HG02610 (cell line): Measurements from ENCODE around the gene LINGO3.

Source experiments
- ATAC-seq: cut with Tn5 transposase; IDR thresholded peaks from one replicate; pipeline ENCODE4 v1.9.1; 2021; ENCODE audit warnings: mild to moderate bottlenecking, moderate library complexity; ENCODE audit not compliant: unreplicated experiment

LINGO3 gene

DNA sequence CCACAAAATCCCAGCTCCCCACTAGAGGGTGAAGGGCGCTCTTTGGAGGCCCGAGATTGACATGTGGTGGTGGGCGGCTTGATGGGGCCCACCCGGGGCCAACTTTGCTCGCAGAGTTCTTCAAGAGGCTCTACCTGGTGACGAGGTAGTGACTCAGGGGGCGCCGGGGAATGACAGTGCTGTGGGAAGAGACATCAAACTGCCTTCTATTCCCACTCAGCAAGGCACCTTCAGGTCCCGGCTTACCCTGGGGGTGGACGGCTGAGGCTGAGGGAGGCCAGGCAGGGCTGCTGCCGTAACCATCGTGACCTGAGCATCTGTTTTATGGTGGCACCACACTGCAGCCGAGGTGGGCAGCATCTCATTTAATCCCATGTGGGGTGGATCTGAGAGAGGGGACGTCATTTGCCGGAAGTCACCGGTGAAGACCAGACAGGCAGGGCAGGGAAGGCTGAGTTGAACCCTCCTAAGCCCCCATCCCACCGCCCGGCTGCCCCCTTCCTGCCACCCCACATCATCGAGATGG lies 1.6 kb downstream of the LINGO3 start:
- no peak for ATAC-seq

DNA sequence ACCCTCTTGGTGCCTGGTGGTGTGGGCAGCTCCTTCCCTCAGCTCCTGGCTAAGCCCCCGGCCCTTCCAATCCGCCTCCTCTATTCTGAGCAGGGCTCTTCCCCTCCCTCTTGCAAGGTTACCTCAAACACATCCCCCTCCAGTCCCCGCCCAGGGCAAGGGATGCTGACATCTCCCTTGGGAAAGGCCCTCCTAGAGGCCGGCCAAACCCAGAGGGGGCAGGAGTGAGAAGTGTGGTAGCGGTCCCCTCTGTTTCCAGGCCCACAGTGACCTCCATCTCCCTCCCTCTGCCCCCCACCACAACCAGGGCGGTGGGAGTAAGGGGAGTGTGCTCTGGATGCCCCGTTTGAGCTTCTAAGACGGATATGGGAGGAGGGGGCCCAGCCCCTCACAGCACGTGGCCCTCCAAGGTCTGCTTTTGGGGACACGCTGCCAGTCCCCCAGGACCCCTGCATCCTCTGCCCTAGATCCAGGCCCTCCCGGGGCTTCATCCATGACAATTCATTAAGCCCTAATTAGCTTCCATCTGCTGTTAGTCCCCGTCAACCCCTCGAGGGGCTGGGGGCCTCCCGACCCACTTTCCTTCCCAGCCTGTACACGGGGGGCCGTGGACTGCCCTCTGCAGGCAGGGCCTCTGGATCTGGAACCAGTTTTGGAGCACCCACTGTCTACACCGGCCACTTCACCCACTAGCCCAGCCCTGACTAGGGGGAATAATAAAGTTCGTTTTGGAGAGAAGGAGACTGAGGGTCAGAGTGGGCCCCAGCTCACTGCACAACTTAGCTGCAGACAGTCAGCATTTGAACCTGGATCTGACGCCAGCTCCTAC lies 2.3 kb downstream of the LINGO3 start:
- no peak for ATAC-seq

DNA sequence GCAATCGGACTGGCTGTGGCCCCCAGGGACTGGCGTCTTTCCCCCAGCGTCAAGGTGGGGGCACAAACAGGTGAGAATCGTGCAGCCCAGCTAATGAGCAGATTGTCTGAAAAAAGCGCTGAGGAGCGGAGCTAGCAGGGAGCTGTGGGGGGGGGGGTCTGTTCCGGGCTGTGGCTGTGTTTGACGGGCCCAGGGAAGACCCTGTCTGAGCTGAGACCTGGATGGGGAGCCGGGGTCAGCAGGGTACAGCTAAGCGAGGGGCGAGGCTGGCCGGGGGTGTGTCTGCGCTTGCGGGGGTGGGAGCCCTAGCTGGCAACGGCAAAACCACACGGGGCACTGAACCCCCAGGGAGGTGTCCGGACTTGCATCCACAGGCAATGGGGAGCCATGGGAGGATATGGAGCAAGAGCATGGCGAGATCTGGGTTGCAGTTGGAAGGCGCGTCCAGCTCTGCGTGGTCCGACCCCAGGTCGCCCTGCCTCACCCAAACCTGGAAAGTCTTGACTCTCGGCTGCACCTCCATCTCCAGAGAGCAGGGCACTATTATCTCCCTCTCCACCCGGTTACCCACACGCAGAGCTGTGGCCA lies 4.6 kb downstream of the LINGO3 start:
- no peak for ATAC-seq

- no peak for ATAC-seq
Observed at GRCh38 chr19:2302319-2303210, 5.4 kb downstream of the LINGO3 start.

GRCh38 chr19:2300533-2300932 lies 7.4 kb downstream of the LINGO3 start:
- ATAC-seq = no peak

DNA sequence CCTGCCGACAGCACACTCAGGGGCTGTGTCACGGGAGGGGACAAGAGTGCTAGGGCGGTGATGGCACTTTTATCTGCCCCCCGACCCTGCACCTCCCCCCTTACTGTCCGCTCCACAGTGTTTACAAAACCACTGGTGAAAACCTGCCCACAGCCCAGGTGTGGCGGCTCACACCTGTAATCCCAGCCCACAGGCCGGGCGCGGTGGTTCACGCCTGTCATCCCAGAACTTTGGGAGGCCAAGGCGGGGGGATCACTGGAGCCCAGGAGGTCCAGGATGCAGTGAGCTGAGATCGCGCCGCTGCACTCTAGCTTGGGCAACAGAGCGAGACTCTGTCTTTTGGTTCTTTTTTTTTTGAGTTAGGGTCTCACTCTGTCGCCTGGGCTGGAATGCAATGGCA lies 11.8 kb downstream of the LINGO3 start:
- no peak for ATAC-seq

DNA sequence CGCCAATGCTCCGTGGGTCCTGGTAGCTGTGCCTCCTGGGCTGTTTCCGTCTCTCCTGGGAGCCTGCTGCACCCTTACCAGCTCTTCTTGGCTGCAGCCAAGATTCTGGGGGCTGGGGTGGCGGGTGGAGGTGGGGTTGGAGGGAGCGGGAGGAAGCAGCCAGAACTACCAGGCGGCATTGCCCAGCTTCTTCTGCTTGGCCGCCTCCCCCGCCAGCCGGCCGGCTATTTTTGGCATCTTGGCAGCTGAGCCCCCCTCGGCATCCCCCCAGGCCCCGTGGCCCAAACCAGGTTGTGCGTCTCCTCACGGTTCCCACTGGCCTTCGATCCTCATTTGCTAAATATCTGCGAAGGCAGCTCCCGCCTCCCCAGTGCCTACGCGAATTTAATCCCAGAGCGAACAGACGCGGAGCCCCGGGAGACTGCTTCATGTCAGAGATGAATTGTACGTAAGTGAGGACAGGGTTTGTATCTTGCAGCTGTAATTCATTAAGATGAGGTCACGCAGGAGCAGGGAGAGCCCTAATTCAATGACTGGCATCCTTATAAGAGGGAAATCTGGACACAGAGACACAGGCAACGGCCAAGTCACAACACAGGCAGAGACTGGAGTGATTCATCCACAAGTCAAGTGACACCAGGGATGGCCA lies 13.1 kb downstream of the LINGO3 start:
- ATAC-seq = no peak

DNA sequence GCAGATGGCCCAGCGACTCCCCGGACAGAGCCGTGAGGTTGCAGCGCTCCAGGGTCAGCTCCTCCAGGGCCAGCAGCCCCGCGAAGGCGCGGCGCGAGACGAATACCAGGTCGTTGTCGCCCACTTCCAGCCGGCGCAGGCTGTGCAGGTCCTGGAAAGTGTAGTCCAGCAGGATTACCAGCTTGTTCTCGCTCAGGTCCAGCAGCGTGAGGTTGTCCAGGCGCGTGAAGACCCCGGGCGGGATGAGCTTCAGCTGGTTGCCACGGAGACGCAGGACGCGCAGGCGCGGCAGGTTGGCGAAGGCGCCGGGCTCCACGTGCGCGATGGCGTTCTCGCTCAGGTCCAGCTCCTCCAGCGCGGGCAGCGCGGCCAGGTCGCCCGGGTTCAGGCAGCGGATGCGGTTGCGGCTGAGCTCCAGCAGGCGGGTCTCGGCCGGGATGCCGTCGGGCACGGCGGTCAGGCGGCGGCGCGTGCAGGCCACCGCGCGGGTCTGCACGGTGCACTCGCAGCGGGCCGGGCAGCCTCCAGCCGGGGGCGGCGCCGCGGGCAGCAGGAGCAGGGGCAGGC lies 16.7 kb downstream of the LINGO3 start:
- ATAC-seq = no peak

DNA sequence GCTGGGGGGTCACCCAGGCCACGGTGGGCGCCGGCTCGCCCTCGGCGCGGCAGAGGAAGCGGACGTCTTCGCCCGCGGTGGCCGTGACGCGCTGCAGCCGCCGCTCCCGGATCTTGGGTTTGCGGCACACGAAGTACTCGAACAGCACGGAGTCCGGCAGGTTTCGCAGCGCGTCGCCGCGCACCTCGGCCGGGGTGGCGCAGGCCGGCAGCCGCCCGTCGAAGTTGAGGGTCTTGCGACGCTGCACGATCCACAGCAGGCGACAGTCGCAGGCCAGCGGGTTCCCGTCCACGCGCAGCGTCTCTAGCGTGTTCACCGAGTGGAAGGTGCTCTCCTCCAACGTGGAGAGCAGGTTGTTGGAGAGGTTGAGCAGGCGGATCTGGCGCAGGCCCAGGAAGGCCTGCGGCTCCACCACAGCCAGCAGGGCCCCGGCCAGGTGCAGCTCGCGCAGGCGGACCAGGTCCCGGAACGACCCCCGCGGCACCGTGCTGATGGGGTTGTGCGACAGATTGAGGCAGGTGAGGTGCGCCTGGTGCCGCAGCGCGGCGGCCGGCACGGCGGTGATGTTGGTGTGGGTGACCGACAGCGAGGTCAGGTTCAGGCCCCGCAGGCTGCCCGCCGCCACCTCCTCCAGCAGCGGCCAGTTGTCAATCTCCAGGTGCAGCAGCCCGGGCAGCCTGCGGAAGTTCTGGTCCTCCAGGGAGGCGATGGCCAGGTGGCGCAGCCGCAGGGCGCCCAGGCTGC lies 17.3 kb downstream of the LINGO3 start:
- no peak for ATAC-seq

- no peak for ATAC-seq
Observed at GRCh38 chr19:2289714-2290435, 18.1 kb downstream of the LINGO3 start.

DNA sequence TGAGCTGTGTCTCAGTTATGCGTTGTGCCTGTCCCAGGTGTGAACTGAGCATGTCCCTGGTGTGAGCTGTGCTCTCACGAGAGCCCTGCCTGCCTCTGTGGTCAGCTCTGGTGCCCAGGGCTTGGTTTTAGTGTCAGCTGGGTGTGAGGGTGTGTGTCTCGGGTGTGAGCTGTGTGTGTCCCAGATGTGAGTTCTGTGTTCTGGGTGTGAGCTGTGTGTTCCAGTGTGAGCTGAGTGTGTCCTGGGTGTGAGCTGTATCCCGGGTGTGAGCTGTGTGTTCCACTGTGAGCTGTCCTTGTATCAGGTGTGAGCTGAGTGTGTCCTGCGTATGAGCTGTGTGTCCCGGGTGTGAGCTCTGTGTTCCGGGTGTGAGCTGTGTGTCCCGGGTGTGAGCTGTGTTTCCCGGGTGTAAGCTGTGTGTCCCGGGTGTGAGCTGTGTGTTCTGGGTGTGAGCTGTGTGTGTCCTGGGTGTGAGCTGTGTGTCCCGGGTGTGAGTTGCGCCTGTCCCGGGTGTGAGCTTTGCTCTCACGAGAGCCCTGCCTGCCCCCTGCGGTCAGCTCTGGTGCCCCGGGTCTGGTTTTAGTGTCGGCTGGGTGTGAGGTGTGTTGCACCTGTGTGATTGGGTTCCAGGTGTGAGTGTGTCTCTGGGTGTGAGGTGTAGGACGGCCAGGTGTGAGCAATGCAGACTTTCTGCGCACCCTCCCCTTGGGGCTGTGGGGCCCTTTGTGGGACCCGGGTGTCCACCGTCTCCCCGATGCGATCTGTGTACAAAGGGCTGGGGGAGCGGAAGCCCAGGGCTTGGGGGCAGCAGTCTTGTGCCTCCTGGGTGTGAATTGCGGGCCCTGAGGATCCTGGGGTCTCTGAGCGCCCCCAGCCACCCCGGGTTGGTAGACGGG lies 18.9 kb downstream of the LINGO3 start:
- no peak for ATAC-seq

- no peak for ATAC-seq
Observed at GRCh38 chr19:2288338-2288817, 19.6 kb downstream of the LINGO3 start.

DNA sequence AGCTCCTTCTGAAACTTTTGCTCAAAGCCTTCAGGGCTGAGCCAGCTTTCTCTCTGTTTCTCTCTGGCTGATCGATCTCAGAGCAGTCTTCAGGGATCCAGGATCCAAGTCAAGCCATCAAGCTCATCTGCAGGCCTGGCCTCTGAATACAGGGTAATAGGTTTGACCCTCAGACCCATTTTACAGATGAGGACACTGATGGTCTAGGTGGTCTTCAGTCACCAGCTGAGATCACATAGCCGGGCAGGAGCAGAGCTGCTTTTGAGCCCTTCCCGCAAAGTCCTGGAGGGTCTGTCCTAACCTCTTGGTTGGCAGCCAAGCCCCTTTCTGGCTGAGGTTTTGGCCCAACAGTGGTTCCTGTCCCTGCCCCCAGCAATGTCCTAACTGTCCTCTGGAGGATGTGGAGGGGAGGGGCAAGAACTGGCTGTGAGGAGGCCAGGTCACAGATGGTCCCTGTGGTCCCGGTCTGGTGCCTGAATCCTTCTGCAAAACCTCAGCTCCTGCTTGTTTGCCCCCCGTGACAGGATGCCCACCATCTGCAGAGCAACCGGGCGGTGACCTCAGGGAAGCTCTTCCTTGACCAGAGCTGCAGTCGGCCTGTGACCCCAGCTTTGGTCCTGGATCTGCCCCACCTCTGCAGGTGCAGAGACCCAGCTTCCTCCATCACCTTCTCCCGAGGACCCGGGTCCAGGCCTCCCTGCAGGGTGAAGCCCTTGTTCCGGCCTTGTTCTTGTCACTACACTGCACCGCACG lies 20.2 kb downstream of the LINGO3 start:
- no peak for ATAC-seq

DNA sequence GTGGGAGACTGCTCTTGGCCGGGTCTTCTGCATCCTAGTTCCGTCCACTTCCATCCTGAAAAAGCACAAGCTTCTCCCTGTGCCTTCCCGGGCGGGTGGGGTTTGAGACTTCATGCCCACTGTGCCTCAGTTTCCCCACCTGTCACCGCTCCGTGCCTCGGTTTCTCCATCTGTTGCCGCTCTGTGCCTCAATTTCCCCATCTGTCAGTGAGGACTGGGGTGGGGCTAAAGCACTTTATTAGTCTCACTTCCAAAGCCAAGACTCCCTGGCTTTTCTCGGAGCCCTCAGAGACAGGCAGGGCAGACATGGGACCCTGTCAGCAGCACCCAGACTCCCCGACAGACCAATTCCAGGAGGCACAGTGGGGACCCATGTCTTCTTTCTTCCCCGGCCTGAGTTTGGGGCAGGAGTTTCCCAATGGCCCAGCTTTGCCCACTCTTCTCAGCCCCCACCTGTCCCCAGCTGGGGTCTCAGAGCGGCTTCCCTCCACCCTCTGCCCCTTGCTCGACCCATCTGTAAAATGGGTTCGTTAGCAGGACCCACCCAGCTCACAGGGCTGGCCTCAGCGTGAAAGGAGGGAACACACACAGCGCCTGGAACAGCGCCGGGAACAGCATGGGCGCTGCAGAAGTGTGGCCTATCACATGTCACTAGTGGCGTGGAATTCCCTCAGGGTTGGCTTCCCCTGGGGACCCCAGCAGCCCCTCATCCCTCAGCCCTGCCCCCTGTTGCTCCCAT lies 21.4 kb downstream of the LINGO3 start:
- ATAC-seq = no peak

DNA sequence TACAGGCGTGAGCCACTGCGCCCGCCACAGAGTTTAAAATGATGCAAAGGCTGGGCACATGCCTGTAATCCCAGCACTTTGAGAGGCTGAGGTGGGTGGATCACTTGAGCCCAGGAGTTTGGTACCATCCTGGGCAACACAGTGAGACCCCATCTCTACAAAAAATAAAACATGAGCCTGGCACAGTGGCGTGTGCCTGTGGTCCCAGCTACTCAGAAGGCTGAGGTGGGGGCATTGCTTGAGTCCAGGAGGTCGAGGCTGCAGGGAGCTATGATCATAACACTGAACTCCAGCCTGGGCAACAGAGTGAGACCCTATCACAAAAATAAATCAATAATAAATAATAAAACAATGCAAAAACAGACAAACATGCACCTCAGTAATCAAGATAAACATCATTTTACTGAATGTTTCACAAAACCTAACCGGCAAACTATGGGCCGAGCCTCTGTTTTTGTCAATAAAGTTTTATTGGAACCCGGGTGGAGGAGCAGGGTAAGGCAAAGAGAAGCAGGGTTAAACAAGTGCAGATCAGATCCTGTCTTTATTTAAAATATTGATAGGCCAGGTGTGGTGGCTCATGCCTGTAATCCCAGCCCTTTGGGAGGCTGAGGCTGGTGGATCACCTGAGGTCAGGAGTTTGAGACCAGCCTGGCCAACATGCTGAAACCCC lies 24.0 kb downstream of the LINGO3 start:
- ATAC-seq = no peak

DNA sequence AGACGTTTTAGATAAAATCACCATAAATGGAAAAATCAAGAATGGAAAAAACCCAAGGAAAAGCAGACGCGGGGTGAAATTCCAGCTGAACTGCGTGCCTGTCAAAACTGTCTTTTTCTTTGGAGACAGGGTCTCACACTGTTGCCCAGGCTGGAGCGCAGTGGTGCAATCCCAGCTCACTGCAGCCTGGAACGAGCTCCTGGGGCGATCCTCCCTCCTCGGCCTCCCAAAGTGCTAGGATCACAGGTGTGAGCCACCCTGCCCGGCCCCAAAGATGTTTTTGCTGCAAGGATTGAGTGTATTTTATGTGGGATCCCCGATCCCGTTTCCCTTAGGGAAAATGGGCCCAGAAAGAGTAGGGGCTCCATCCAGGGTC lies 25.1 kb downstream of the LINGO3 start:
- ATAC-seq = no peak
